GM13976 (cell line): ENCODE results near the gene PPP1R1A.

Source experiments
- DNase-seq: peaks from one replicate; pipeline ENCODE4 v3.0.0; 2012; ENCODE audit warnings: low spot score
- in situ Hi-C: fragments of 300-500 bp; cut with MboI; formaldehyde crosslinking; loops from one replicate; pipeline ENCODE4 v1.12.0; 2022; ENCODE audit warnings: low sequenced_read_pairs, mixed read lengths, inconsistent platforms; ENCODE audit not compliant: unreplicated experiment
- TF ChIP-seq, protein P1 (sequence below): IDR thresholded peaks from 2 replicates; pipeline ENCODE4 v1.5.1; 2012; ENCODE audit warnings: borderline replicate concordance, mild to moderate bottlenecking; ENCODE audit not compliant: insufficient read depth; ENCODE audit errors: extremely low read depth, missing control alignments, control extremely low read depth

PPP1R1A gene

GRCh38 chr12:54611715-54612149 is 23.3 kb upstream of the PPP1R1A start:
- TF ChIP-seq, protein P1, sequence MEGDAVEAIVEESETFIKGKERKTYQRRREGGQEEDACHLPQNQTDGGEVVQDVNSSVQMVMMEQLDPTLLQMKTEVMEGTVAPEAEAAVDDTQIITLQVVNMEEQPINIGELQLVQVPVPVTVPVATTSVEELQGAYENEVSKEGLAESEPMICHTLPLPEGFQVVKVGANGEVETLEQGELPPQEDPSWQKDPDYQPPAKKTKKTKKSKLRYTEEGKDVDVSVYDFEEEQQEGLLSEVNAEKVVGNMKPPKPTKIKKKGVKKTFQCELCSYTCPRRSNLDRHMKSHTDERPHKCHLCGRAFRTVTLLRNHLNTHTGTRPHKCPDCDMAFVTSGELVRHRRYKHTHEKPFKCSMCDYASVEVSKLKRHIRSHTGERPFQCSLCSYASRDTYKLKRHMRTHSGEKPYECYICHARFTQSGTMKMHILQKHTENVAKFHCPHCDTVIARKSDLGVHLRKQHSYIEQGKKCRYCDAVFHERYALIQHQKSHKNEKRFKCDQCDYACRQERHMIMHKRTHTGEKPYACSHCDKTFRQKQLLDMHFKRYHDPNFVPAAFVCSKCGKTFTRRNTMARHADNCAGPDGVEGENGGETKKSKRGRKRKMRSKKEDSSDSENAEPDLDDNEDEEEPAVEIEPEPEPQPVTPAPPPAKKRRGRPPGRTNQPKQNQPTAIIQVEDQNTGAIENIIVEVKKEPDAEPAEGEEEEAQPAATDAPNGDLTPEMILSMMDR = no peak
- DNase-seq = no peak
- in situ Hi-C loops = no loop called here

GRCh38 chr12:54608769-54609168 is 20.3 kb upstream of the PPP1R1A start:
- in situ Hi-C loops = no loop called here
- TF ChIP-seq, protein P1 = no peak
- DNase-seq = no peak

DNA sequence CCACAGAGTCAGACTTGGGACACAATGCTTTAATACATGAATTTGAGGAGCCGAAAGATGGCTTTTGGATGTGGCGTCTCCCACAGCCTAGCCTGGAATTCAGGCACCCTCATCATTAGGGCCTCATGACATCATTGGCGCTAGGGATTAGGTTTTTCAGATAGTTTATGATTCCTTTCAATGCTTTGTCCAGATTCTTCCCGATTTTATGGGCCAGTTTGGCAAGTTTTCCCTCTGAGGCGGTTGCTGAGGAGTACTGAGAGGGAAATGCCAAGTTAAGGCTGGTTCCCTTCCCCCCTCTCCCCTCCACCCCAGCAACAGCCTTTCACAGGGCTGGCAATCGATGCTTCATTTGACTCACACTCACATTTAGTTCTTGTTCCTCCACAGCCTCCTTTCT is 19.7 kb upstream of the PPP1R1A start:
- in situ Hi-C loops = no loop called here
- TF ChIP-seq, protein P1 = no peak
- DNase-seq = no peak

DNA sequence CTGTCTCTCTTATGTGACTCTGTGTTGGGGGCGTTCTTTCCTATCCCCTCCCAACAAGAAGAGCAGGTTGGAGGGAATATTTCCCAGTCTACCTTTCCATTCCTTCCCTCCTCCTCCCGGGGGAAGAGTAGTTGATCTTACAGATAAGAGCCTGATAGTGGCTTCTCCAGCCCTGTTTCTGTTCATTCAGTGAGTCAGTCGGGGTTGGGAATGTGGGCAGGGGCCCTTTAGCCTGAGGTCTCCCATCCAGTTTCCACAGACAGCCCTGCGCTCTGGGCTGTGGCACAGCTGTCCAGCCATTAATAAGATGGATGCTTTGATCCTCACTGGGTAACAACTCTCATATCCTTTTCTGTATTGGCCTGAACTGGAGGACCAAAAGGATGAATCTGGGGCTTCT is 18.1 kb upstream of the PPP1R1A start:
- TF ChIP-seq, protein P1 = no peak
- DNase-seq = no peak
- in situ Hi-C loops = no loop called here

- TF ChIP-seq, protein P1 = no peak
- in situ Hi-C loops = no loop called here
- no peak for DNase-seq
Observed at GRCh38 chr12:54605138-54605970, 16.9 kb upstream of the PPP1R1A start.

- no peak for DNase-seq
- in situ Hi-C loops = no loop called here
- TF ChIP-seq, protein P1 = no peak
Observed at GRCh38 chr12:54604436-54604835, 16.0 kb upstream of the PPP1R1A start.
